IPS-11a (cell line): Measurements from ENCODE around the gene DNAJA3.

ENCODE experiments used
- H3K4me3 ChIP-seq: one replicate; pipeline ENCODE4 v1.5.1; 2013; ENCODE audit warnings: low read depth, low read length, control low read depth

Gene DNAJA3

DNA sequence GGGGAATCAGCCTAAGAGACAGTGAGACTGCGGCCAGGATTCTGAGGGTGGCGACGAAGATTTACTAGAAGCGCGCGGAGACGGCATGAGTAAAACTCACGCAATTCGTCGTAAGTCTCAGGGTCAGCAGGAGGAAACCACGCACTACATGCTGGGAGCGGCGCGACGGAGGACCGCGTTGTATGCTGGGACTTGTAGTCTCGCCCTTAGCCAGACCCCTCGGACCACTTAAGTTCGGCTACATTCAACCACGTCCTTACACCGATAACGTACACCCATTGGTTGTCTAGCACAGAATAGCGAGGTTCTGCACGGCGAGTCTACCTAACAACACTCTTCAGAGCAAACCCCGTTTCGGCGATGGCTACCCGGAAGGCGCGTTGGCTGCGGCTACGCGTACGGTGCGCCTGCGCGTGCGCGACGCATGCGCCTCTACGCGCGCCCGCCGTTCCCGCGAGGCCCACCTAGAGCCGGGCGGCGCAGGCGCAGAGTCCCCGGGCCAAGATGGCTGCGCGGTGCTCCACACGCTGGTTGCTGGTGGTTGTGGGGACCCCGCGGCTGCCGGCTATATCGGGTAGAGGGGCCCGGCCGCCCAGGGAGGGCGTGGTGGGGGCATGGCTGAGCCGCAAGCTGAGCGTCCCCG lies at the start of gene DNAJA3:
Gene DNAJA3 (plus strand): TSS at position 491 of the 643 bp plus-strand sequence. CDS start 14 bp downstream, at position 505.
- H3K4me3 ChIP-seq: peak within 1 kb of the TSS; percentile 100

DNA sequence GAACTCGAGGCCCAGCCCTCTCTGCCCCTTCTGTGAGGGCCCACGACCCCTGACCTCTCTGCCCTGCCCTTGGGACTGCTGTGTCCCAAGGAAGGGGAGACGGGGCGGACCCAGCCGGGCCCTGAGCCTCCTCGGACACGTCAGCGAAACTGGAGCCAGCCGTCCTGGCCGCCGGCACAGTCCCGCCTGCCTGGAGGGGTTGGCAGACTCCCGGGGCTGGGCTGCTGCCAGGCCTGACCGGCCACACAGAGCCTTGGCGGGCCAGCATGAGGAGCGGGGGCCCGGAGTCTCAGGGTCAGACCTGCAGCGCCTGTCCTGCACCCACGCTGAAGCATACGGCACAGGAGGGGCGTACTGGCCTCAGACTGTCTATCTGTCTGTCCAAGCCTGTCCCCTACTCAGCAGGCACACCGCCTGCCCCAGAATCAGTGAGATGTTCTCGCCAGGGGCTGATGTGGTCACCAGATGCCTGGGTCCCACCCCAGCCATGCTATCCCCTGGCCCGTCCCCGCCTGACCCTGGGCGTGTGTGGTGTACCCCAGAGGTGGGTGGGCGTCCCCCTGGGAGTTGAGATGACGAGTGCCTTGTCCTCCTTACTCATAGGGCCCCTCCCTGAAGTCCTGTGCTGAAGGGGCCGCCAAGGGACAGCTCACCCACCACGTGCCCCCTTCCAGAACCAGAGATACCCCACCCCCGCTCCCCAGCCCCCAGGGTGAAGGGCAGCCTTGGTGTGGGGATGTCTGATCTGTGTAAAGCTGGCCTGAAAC lies 49.4 kb upstream of the DNAJA3 start:
- no peak overlapping the region for H3K4me3 ChIP-seq

DNA sequence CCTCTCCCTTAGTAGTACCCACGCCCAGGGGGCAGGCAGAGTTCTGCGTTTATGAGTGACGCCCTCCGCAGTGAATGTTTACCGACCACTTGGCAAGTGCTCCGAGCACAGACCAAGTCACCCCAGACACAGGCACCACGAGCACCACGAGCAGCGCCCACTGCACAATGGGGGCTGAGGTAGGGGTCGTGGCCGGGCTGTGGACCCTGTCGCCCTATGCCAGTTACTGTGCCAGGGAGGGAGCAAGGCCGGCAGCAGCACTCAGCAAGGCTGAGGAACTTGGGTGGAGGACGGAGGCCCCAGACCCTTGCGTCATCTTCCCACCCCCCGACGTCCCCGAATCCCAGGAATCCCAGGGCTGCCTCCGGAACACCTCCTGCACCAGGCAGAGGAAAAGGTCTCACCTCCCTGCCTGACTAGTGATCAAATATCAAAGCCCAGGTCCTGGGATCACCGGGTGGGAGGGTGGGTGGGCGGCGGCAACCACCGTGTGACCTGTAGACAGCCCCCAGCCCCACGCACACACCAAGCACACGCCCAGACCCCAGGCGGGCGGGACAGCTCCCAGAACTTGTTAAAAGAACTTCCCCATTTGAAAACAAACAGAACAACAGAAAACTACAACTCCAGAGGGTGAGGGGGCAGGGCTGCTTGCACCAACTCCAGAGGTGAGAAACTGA lies 48.6 kb upstream of the DNAJA3 start:
- no peak overlapping the region for H3K4me3 ChIP-seq

DNA sequence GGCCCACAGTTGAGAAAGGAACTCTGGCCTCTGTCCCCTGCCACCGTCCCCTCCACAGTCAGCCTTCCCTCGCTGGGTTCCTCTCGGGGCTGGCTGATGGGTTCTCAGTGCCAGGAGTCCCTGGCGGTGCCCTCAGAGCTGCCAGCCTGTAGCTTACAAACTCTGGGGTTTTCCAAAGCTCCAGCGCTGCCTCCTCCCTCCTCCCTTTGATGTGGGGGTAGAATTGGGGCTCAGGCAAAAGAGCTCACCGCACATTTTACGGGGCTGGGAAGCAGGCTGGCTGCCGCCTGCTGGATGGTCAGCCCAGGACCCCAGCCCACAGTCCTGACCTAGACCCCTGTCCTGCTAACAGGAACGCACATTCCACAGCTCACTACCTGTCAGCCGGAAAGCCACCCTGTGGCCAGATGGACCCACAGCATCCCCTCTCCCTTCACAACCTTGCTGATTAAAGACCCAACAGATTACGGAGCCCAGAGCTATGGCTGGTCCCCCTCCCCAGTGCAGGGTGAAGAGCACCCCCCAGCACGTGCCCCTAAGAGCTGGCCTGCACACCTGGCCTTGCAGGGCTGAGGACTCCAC lies 48.0 kb upstream of the DNAJA3 start:
- H3K4me3 ChIP-seq: no peak overlapping the region

DNA sequence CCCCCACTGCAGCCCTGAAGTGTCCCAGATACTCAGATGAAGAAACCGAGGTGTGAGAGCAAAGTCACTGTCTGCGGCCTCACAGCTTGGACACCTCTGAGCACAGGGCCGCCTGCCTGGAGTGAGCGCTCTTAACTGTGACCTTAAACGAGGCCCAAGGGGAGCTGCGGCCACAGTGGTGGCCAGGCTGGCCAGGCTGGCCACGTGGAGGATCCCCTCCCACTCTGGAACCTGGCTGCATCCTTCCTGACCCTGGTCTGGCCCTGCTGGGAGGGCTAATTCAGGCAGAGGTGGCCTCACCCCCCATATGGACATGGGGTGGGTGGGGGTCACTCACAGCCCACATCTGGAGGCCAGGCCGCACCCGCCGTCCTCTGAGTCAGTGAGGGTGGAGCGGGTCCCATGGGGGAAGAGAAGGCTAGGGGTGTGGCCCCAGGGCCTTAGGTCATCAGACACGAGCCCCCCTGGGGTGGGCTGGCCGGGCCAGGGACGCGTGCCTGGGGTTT lies 47.5 kb upstream of the DNAJA3 start:
- no peak overlapping the region for H3K4me3 ChIP-seq

DNA sequence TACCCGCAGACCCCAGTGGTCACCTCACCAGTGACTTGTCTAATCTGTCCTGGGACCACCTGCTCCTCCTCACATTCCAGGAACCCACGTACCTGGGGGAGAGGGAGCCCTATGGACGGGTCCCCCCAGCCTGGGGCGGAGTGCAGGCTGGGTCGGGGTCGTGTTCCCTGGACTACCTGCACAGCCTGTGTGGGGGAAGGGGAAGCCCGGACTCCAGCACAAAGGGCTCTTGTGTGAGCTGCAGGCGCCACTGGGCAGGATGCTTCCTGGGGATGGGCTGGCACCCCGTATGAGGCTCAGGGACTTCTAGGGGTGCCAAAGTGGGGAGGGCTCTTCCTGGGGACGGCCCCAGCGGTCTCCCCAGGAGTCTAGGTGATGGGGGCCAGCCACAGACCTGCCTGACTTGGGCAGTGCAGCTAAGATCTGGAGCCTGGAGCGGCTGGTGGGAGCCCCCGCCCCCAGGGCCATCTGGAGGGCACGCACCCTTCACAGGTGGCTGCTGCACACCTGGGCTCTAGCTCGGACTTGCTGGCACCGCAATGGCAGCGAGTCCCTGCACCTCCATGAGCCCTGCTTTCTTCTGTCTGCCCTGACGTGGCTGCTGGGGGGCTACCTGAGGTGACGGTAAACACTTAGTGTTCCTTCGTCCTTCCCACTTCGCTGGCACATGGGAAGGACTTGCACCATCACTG lies 46.5 kb upstream of the DNAJA3 start:
- H3K4me3 ChIP-seq: no peak overlapping the region

DNA sequence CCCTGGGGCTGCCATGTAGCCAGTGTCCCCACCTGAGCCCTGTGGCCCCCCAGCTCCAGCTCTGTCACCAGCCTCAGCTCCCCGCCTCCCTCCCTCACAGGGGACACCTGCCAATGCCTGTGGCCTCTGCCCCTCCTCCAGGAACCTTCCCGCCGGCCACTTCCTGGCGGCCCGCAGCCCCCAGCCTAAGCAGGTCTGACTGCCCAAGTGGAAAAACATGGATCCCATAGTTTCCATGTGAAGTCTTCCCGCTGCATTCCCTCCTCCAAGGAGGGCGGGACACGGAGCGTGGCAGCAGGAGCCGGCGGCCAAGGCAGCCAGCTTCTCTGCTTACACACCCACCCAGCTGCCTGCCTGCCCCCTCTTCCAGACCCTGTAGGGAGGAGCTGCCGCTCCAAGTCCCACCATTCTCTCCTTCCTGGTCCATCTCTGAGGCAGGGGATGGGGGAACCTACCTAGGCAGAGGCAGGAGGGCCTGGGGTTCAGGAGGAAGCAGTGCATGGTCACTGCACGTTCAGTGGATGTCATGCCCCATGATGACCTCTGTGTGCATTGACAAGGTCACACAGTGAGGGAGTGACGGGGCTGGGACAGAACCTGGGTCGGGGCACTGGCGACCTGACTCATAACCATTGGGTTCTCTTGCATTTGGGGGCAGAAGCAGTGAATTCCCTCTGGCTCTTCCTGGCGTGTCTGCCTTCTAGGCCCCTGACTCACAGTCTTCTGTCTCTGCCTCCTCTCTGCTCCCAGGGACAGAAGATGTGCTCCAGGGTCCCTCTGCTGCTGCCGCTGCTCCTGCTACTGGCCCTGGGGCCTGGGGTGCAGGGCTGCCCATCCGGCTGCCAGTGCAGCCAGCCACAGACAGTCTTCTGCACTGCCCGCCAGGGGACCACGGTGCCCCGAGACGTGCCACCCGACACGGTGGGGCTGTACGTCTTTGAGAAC lies 45.3 kb upstream of the DNAJA3 start:
- H3K4me3 ChIP-seq: no peak overlapping the region

DNA sequence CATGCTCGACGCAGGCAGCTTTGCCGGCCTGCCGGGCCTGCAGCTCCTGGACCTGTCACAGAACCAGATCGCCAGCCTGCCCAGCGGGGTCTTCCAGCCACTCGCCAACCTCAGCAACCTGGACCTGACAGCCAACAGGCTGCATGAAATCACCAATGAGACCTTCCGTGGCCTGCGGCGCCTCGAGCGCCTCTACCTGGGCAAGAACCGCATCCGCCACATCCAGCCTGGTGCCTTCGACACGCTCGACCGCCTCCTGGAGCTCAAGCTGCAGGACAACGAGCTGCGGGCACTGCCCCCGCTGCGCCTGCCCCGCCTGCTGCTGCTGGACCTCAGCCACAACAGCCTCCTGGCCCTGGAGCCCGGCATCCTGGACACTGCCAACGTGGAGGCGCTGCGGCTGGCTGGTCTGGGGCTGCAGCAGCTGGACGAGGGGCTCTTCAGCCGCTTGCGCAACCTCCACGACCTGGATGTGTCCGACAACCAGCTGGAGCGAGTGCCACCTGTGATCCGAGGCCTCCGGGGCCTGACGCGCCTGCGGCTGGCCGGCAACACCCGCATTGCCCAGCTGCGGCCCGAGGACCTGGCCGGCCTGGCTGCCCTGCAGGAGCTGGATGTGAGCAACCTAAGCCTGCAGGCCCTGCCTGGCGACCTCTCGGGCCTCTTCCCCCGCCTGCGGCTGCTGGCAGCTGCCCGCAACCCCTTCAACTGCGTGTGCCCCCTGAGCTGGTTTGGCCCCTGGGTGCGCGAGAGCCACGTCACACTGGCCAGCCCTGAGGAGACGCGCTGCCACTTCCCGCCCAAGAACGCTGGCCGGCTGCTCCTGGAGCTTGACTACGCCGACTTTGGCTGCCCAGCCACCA lies 44.4 kb upstream of the DNAJA3 start:
- H3K4me3 ChIP-seq: no peak overlapping the region

DNA sequence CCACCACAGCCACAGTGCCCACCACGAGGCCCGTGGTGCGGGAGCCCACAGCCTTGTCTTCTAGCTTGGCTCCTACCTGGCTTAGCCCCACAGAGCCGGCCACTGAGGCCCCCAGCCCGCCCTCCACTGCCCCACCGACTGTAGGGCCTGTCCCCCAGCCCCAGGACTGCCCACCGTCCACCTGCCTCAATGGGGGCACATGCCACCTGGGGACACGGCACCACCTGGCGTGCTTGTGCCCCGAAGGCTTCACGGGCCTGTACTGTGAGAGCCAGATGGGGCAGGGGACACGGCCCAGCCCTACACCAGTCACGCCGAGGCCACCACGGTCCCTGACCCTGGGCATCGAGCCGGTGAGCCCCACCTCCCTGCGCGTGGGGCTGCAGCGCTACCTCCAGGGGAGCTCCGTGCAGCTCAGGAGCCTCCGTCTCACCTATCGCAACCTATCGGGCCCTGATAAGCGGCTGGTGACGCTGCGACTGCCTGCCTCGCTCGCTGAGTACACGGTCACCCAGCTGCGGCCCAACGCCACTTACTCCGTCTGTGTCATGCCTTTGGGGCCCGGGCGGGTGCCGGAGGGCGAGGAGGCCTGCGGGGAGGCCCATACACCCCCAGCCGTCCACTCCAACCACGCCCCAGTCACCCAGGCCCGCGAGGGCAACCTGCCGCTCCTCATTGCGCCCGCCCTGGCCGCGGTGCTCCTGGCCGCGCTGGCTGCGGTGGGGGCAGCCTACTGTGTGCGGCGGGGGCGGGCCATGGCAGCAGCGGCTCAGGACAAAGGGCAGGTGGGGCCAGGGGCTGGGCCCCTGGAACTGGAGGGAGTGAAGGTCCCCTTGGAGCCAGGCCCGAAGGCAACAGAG lies 43.5 kb upstream of the DNAJA3 start:
- H3K4me3 ChIP-seq: no peak overlapping the region

DNA sequence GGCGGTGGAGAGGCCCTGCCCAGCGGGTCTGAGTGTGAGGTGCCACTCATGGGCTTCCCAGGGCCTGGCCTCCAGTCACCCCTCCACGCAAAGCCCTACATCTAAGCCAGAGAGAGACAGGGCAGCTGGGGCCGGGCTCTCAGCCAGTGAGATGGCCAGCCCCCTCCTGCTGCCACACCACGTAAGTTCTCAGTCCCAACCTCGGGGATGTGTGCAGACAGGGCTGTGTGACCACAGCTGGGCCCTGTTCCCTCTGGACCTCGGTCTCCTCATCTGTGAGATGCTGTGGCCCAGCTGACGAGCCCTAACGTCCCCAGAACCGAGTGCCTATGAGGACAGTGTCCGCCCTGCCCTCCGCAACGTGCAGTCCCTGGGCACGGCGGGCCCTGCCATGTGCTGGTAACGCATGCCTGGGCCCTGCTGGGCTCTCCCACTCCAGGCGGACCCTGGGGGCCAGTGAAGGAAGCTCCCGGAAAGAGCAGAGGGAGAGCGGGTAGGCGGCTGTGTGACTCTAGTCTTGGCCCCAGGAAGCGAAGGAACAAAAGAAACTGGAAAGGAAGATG lies 42.8 kb upstream of the DNAJA3 start:
- no peak overlapping the region for H3K4me3 ChIP-seq

DNA sequence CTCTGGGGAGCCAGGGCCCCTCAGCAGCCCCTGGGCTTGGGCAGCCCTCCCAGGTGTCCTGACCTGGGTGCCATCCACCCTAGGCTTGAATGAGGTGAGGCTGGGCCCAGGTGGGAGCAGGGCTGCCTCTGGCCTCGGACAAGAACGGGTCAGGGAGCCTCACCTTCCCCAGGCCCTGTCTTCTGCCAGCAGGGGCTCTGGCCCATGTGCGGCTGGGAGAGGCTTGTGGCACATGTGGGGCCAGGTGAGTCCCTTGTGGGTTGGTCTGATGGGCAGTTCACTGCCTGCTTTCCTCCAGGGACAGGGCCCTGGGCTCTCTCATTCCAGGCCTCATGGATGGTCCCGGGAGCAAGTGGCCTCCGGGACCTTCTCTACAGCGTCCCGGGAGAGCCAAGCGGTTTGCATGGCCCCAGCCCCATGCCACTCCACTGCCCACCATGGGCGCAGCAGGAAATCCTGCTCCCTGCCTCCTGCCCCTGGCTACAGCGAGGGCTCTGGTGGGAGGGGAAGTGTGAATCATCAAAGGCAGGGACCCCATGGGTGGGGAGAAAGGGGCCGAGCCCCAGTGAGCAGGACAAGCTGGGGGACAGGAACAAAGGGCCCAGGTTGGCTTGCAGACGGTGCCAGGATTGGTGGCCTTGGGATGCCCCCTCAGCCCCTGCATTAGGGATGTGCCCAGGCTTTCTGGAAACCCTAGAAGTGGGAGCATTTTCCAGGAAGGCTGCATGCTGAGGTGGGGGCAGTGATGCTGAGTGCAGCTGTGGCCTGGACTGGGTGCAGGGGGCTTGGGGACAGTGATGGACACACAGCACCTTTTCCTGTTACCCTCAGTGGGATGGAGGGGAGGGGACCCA lies 41.9 kb upstream of the DNAJA3 start:
- no peak overlapping the region for H3K4me3 ChIP-seq

DNA sequence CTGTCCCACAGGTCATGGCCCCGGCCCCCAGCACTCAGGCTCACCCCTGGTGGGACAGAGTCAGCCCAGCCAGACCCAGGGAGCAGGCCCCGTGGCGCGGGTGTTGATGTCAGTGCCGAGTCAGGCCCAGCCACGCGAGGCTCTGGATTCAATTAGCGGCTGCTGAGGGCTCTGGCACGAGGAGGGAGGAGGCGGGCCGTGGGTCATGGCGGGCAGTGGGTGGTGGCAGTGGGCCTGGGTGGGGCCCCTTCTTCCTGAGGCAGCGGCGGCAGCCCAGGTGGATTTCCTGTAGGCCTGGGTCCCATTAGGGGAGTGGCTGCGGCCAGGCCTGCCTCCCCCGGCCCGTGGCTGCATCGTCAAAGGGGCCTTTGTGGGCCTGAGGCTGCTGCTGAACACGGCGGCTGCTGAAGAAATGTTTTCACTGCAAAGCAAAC lies 41.1 kb upstream of the DNAJA3 start:
- H3K4me3 ChIP-seq: no peak overlapping the region

DNA sequence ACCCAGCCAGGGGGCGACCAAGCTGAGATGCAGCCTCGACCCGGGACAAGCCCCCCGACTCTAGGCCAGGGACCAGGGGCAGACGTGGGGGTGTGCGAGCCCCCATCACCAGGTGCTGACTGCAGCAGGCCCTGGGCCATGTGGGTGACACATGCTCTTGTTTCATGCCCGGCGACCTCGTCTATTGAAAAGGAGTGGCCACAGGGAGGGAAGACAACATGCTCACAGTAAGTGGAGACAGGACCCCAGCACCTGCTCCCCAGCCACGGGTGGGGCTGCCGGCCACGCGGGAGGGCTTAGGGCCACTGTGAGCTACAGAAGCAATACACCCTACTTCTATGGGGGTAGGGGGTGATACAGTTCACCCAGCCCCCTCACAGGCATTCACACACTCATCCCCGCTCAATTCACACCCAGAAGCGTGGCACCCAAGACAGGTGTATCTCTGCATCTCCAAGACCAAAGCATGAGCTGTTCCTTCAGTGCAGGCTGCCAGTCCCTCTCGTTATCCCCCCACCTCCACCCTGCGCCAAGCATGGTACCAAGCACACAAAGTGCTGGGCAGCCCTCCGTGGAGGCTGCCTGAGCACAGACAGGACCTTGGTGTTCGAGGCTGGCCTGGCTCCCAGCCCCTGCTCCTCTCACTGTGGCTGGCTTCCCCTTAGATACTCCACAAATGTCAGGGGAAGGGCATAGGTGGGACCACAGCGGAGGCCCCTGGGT lies 40.4 kb upstream of the DNAJA3 start:
- H3K4me3 ChIP-seq: no peak overlapping the region

DNA sequence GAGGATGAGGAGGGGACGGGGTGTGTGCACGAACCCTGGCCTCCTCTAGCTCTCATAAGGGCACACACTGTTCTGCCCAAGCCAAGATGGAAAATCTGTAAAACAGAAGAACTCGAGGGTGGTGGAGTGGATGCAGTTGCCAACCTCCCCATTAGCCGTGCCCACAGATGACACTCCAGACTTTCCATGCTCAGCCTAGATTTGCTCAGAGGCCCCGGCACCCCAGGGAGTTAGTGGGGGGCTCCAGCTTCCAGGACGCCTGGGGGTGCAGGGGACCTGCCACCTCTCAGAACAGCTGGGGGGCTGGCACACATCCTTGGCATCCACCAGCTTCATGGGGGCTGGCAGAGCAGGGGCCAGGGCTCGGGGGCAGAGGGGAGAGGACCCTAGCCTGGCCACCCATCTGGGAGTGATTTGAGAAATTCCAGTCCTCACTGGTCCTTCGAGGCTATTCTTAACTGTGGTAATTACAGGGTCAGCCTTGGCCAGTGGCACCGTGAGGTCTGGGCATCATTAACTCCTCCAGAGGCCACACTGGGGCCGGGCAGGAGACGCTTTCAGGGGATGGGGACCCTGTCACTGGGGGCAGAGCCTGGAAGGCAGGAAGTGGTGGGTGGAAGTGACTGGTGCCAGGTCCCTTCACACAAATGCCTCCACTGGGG lies 39.7 kb upstream of the DNAJA3 start:
- no peak overlapping the region for H3K4me3 ChIP-seq

DNA sequence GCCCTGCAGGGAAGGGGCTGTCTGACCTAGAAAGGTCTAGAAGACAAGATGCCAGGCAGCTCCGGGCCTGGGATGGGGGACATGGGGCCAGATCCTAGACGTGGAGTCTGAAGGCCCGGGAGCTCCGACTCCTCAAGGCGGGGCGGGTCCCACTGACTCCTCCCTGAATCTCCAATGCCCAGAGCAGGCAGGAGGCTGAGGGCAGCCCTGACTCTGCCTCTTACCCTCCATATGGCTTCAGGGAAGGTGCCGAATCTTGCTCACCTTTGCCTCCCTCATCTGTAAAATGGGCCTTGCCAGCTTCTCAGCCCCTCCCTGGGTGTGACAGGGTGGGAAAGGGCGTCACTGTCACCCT lies 39.2 kb upstream of the DNAJA3 start:
- H3K4me3 ChIP-seq: no peak overlapping the region
